Stimulated activated naive B cell treated with anti-CD40 and anti-IgM and Interleukin-4, amounts not matched to agents 10 μg/mL and 1 μg/mL and 100 μg/mL, for 72 hours (primary cell): Measurements from ENCODE around the gene ZNF146.
"Not testable (repeated sequence)": the region's sequence is repeated elsewhere in the genome, so short reads cannot be mapped to it uniquely, and the experiment has no call there.

Source experiments
- ATAC-seq, 2 donors: fragments of 150-1000 bp; cut with Tn5 transposase; replicated peaks; 2 replicates each; pipeline ENCODE4 v1.10.0; 2021; ENCODE audit warnings: moderate library complexity in 1 of 2
- DNase-seq: peaks from one replicate; pipeline ENCODE4 v3.0.0; 2021
- H3K27ac Mint-ChIP-seq: one replicate; pipeline ENCODE4 v1.8.0; 2022; ENCODE audit warnings: mild to moderate bottlenecking, mixed read lengths
- H3K27me3 Mint-ChIP-seq, 2 donors: one replicate each; pipeline ENCODE4 v1.8.0; 2022; ENCODE audit warnings: mixed read lengths in 2 of 2
- H3K36me3 Mint-ChIP-seq, 2 donors: one replicate each; pipeline ENCODE4 v1.8.0; 2022; ENCODE audit warnings: mixed read lengths in 2 of 2, mild to moderate bottlenecking in 1 of 2
- H3K4me1 Mint-ChIP-seq, 2 donors: one replicate each; pipeline ENCODE4 v1.8.0; 2022; ENCODE audit warnings: mixed read lengths in 2 of 2, mild to moderate bottlenecking in 1 of 2
- H3K4me3 Mint-ChIP-seq, 2 donors: one replicate each; pipeline ENCODE4 v1.8.0; 2022; ENCODE audit warnings: mild to moderate bottlenecking in 2 of 2, mixed read lengths in 2 of 2, moderate library complexity in 1 of 2
- H3K9me3 Mint-ChIP-seq, 2 donors: one replicate each; pipeline ENCODE4 v1.8.0; 2022; ENCODE audit warnings: mixed read lengths in 2 of 2, mild to moderate bottlenecking in 1 of 2

ZNF146 gene

GRCh38 chr19:36214386-36215275 is at the start of gene ZNF146, which contains the start of gene ZNF565:
Gene ZNF146 (plus strand): TSS chr19:36215106. CDS start chr19:36236441, 21,335 bp downstream.
Gene ZNF565 (minus strand): TSS chr19:36214665. CDS start chr19:36201985, 12,680 bp downstream.
- Mint-ChIP-seq H3K4me1 (peaks cover 11 to 19% of the 10 kb centered on the region in 2 donors), H3K27ac (no peak within 1 kb of the TSS), H3K9me3 (no peaks in the 10 kb centered on the region), H3K4me3 (no peak within 1 kb of the TSS), H3K27me3 (no peaks in the 10 kb centered on the region), H3K36me3 (peaks cover 12 to 13% of the 10 kb centered on the region in 2 donors)
- peak; percentile 92 to 94 for ATAC-seq
- DNase-seq = peak; percentile 97

DNA sequence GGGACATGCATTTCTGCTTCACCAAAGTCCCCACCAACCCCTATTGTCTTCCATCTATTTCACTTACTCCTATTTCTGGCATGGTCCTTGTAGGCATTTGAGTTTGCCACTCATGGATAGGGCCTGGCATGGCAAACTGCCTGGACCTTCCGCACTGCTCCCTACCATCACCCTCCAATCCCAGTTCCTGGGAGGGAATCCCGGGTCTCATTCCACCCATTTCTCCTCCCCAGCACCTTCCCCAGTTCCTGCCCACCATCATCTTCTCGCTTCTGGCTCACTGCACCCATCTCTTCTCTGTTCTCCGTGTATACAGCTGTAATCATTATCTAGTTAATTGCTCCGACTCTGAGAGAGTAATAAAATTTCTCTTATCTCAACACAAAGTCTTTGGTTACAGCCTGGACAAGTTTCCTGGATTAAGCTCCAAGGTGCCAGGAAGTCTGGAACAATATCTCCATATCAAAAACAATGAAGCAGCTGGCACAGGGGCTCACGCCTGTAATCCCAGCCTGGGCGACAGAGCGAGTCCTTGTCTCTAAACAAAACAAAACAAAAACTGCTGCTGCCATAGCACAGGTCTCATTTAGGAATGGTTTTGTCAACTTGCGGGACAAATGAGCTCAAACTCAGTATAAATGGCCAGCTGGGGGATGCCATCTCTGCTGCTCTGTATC is 45.7 kb upstream of the ZNF146 start:
- ATAC-seq = no peak
- Mint-ChIP-seq H3K4me3 (no peak overlapping the region), H3K9me3 (no peaks in the 10 kb centered on the region), H3K36me3 (no peaks in the 10 kb centered on the region), H3K27ac (no peak overlapping the region), H3K4me1 (peaks cover 0 to 3% of the 10 kb centered on the region in 2 donors), H3K27me3 (peaks cover 0 to 3% of the 10 kb centered on the region in 2 donors)
- no peak for DNase-seq

GRCh38 chr19:36172852-36173251 is 42.1 kb upstream of the ZNF146 start:
- Mint-ChIP-seq H3K27me3 (peaks cover 0 to 5% of the 10 kb centered on the region in 2 donors), H3K36me3 (no peaks in the 10 kb centered on the region), H3K4me3 (no peak overlapping the region), H3K4me1 (peaks cover 0 to 3% of the 10 kb centered on the region in 2 donors), H3K9me3 (no peaks in the 10 kb centered on the region), H3K27ac (no peak overlapping the region)
- DNase-seq (no peak), ATAC-seq (no peak)

DNA sequence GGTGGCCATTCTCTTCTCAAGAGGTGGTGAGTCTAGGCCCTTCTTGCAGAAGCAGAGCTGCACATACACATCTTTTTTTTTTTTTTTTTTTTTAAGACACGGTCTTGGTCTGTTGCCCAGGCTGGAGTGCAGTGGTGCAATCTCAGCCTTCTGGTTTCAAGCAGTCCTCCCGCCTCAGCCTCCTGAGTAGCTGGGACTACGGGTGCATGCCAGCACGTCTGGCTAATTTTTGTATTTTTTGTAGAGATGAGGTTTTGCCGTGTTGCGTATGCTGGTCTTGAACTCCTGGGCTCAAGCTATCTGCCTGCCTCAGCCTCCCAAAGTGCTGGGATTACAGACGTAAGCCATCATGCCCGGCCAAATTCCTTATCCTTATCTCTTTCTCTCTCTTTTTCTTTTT is 41.1 kb upstream of the ZNF146 start:
- not testable (repeated sequence) for H3K9me3 Mint-ChIP-seq, H3K27me3 Mint-ChIP-seq, H3K4me1 Mint-ChIP-seq, ATAC-seq, H3K36me3 Mint-ChIP-seq, H3K4me3 Mint-ChIP-seq, DNase-seq
- peak overlapping the region; percentile 5 for H3K27ac Mint-ChIP-seq

DNA sequence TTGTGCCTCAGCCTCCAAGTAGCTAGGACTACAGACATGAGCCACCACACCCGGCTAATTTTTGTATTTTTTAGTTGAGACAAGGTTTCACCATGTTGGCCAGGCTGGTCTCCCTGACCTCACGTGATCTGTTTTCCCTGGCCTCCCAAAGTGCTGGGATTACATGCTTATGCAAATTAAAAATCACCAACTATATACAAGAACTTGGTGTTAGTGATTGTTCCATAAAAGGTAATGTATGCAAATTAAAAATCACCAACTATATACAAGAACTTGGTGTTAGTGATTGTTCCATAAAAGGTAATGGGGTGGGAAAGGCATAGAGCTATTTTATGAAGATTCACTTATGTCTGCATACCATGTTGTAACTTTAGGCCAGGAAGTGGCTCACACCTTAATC is 35.8 kb upstream of the ZNF146 start:
- not testable (repeated sequence) for H3K27me3 Mint-ChIP-seq, H3K9me3 Mint-ChIP-seq, H3K4me1 Mint-ChIP-seq, ATAC-seq, H3K4me3 Mint-ChIP-seq, H3K36me3 Mint-ChIP-seq, H3K27ac Mint-ChIP-seq, DNase-seq

- Mint-ChIP-seq H3K27me3 (no peaks in the 10 kb centered on the region), H3K27ac (no peak overlapping the region), H3K9me3 (no peaks in the 10 kb centered on the region), H3K4me1 (no peaks in the 10 kb centered on the region), H3K4me3 (no peak overlapping the region), H3K36me3 (peaks cover 2 to 7% of the 10 kb centered on the region in 2 donors)
- no peak for DNase-seq
- ATAC-seq = no peak
Measured at GRCh38 chr19:36182612-36183244, 32.2 kb upstream of the ZNF146 start.

DNA sequence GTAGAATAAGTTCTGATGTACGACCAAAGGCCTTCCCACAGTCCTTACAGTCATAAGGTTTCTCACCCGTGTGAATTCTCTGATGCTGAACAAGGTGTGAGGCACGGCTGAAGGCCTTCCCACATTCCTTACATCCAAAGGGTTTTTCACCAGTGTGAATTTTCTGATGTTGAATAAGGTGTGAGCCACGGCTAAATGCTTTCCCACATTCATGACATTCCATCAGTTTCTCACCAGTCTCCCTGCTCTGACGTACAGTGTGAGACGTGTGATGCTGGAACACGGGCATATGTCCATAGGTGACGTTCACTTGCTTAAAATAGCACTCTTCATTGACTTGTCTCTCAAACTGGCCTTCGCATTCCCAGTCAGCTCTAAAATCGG is 31.7 kb upstream of the ZNF146 start:
- H3K4me1 Mint-ChIP-seq = no peaks in the 10 kb centered on the region
- H3K36me3 Mint-ChIP-seq = peaks cover 2 to 7% of the 10 kb centered on the region in 2 donors
- no peaks in the 10 kb centered on the region for H3K27me3 Mint-ChIP-seq
- H3K9me3 Mint-ChIP-seq = no peaks in the 10 kb centered on the region
- DNase-seq (no peak), ATAC-seq (no peak)
- no peak overlapping the region for H3K27ac Mint-ChIP-seq
- no peak overlapping the region for H3K4me3 Mint-ChIP-seq

- H3K27ac Mint-ChIP-seq, H3K9me3 Mint-ChIP-seq, DNase-seq, H3K27me3 Mint-ChIP-seq, H3K36me3 Mint-ChIP-seq, ATAC-seq, H3K4me3 Mint-ChIP-seq, H3K4me1 Mint-ChIP-seq: not testable (repeated sequence)
Measured at GRCh38 chr19:36186722-36187121, 28.2 kb upstream of the ZNF146 start.

DNA sequence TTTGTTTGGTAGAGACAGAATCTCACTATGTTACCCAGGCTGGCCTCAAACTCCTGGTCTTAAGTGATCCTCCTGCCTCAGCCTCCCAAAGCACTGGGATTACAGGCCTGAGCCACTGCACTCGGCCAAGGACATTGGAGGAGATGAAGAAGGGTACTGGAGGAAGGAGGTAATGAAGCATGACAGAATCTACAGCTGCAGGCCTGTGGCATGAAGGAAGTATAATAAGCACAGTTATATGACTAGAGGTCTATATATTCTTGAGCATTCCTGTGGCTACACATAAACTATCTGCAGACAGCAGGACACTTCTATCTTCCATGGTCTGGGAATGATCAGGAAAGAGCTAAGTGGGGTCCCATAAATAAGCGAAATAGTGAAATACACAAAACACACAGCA is 18.7 kb upstream of the ZNF146 start:
- H3K36me3 Mint-ChIP-seq = peaks cover 11 to 16% of the 10 kb centered on the region in 2 donors
- H3K9me3 Mint-ChIP-seq = no peaks in the 10 kb centered on the region
- ATAC-seq (peak in 1 of 2 donors; percentile 33), DNase-seq (no peak)
- H3K27ac Mint-ChIP-seq = no peak overlapping the region
- no peak overlapping the region for H3K4me3 Mint-ChIP-seq
- peaks cover 2 to 5% of the 10 kb centered on the region in 2 donors for H3K4me1 Mint-ChIP-seq
- H3K27me3 Mint-ChIP-seq = no peaks in the 10 kb centered on the region

GRCh38 chr19:36198119-36198518 is 16.8 kb upstream of the ZNF146 start:
- Mint-ChIP-seq H3K4me3 (no peak overlapping the region), H3K9me3 (no peaks in the 10 kb centered on the region), H3K36me3 (peaks cover 11 to 16% of the 10 kb centered on the region in 2 donors), H3K4me1 (peaks cover 2 to 5% of the 10 kb centered on the region in 2 donors), H3K27me3 (no peaks in the 10 kb centered on the region), H3K27ac (no peak overlapping the region)
- DNase-seq = no peak
- no peak for ATAC-seq

DNA sequence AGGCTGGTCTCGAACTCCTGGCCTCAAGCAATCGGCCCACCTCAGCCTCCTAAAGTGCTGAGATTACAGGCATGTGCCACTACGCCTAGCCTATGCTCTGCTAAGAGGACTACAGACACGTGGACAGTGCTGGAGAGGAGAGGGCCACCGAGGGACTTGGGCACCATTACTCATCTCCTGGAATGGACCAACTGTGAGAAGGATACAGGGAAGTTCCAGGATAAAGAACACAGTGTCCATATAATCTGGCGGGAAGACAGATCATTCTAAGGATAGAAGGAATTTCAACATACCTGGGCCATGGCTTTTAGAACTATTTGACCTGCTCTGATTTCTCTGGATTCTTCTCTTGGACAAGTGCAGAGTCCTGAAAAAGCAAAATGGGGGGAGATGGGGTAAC is 13.2 kb upstream of the ZNF146 start:
- Mint-ChIP-seq H3K4me1 (peaks cover under 1 to 1% of the 10 kb centered on the region in 2 donors), H3K27ac (no peak overlapping the region), H3K27me3 (no peaks in the 10 kb centered on the region), H3K36me3 (peaks cover 3 to 5% of the 10 kb centered on the region in 2 donors), H3K4me3 (no peak overlapping the region), H3K9me3 (no peaks in the 10 kb centered on the region)
- DNase-seq (no peak), ATAC-seq (no peak)

GRCh38 chr19:36203293-36203692 is 11.6 kb upstream of the ZNF146 start:
- ATAC-seq (no peak), DNase-seq (no peak)
- Mint-ChIP-seq H3K36me3 (peaks cover 5% of the 10 kb centered on the region in 2 donors), H3K4me1 (peaks cover 6 to 17% of the 10 kb centered on the region in 2 donors), H3K9me3 (no peaks in the 10 kb centered on the region), H3K27me3 (no peaks in the 10 kb centered on the region), H3K27ac (no peak overlapping the region), H3K4me3 (no peak overlapping the region)

DNA sequence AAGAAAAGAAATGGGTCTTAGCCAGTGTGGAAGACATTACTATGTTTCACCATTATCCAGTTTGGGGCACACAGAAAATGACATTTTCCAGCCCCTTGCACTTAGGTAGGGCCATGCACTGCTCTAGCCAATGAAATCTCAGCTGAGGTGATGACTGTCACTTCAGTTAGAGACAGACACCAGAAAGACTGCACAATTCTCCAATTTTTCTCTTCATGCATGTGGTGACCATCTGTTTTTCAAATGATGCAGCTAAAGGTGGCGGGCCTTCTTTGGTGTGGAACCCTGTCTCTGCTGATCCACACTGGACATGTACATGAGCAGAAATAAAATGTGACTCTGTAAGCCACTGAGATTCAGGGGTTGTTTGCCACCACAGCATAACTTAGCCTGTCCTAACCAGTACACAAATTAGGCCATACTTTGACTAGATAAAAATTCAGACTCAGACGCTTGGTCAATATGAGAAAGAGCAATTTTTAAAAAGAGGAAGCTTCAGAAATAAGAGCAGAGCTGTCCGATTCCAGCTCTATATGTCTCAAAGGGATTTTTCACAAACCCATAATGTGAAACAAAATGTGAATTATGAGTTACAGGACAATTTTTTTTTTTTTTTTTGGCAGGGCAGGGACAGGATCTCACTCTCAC is 7.2 kb upstream of the ZNF146 start:
- H3K9me3 Mint-ChIP-seq = no peaks in the 10 kb centered on the region
- no peak overlapping the region for H3K4me3 Mint-ChIP-seq
- H3K4me1 Mint-ChIP-seq = peaks cover 8 to 18% of the 10 kb centered on the region in 2 donors
- DNase-seq (no peak), ATAC-seq (peak; percentile 95 to 96)
- peaks cover 3 to 5% of the 10 kb centered on the region in 2 donors for H3K36me3 Mint-ChIP-seq
- H3K27ac Mint-ChIP-seq = peak overlapping the region; percentile 84
- no peaks in the 10 kb centered on the region for H3K27me3 Mint-ChIP-seq

- Mint-ChIP-seq H3K4me3 (no peak overlapping the region), H3K27ac (no peak overlapping the region), H3K9me3 (no peaks in the 10 kb centered on the region), H3K27me3 (no peaks in the 10 kb centered on the region), H3K4me1 (peaks cover 8 to 18% of the 10 kb centered on the region in 2 donors), H3K36me3 (peaks cover 3% of the 10 kb centered on the region in 2 donors)
- DNase-seq = no peak
- no peak for ATAC-seq
Measured at GRCh38 chr19:36209372-36209771, 5.5 kb upstream of the ZNF146 start.
